Measurements from ENCODE around the gene CCNK.

DNA sequence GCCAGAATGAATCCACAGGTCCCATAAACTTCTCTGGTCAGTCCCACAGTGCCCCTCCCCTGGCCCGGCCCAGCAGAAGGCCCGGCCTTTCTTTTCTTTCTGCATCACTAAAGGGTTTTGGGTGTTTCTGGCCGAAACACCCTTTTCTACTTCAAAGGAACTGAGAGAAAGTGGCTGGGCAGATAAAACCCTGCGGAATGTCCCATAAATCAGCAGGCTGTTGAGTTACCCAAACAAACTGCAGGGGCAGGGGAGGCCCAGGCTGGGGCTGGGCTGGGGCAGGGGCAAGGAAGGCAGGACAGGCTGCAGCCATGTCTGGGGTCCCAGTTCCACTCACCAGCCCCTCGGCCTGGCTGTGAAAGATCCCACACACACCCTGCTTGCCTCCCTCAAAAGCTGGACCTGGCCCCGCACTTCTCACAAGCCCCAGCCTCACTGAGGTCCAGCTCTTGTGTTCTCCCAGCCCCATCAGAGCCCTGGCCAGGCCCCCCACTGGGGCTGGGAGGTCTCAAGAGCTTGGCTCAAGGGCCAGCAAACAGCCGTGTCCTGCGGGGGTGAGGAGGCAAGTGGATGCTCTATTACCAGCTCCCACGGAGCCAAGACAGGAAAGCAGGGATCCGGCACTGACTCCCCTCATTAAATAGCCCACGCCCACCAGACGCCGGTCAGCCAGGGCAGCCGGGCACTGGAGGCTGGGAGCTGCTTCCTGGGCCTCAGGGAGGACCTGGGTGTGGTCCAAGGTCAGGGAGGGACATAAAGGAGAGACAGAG lies 41.9 kb downstream of the CCNK start:
- TF ChIP-seq, protein P1, sequence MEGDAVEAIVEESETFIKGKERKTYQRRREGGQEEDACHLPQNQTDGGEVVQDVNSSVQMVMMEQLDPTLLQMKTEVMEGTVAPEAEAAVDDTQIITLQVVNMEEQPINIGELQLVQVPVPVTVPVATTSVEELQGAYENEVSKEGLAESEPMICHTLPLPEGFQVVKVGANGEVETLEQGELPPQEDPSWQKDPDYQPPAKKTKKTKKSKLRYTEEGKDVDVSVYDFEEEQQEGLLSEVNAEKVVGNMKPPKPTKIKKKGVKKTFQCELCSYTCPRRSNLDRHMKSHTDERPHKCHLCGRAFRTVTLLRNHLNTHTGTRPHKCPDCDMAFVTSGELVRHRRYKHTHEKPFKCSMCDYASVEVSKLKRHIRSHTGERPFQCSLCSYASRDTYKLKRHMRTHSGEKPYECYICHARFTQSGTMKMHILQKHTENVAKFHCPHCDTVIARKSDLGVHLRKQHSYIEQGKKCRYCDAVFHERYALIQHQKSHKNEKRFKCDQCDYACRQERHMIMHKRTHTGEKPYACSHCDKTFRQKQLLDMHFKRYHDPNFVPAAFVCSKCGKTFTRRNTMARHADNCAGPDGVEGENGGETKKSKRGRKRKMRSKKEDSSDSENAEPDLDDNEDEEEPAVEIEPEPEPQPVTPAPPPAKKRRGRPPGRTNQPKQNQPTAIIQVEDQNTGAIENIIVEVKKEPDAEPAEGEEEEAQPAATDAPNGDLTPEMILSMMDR (IDR thresholded peaks at IDR 0.05): no peak
- no peak for TF ChIP-seq POLR2A (IDR thresholded peaks at IDR 0.05)
